GM12873 (cell line): ENCODE results near the gene TENT5C.

Source experiments
- CTCF ChIP-seq: IDR thresholded peaks from 2 replicates; pipeline ENCODE4 v1.5.1; 2012; ENCODE audit warnings: low read depth, mild to moderate bottlenecking, moderate library complexity, low read length, control low read depth; ENCODE audit not compliant: insufficient read depth; ENCODE audit errors: missing control alignments

Gene TENT5C

GRCh38 chr1:117580882-117581281, 25.0 kb upstream of the TENT5C start:
- no peak for TF ChIP-seq CTCF

GRCh38 chr1:117581391-117581943, 24.4 kb upstream of the TENT5C start:
- no peak for TF ChIP-seq CTCF

DNA sequence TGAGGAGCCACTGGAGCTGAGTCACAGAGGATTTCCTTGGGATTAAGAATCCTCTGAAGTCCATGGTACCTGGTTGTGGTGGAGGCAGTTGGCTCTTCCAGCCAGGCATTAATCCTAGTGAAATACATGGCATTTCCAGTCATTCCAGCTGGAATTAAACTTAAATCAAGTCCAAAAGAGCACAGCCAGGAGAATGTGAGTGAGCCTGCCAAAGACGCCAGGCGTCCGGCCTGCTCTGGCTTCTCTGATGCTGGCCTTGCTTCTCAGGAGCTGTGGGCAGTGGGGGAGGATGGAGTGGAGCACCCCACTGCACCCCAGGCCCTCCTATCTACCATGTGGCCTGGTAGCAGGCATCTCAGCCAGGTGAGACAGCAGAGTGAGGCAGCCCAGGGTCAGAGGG, 23.4 kb upstream of the TENT5C start:
- TF ChIP-seq CTCF, result no peak

DNA sequence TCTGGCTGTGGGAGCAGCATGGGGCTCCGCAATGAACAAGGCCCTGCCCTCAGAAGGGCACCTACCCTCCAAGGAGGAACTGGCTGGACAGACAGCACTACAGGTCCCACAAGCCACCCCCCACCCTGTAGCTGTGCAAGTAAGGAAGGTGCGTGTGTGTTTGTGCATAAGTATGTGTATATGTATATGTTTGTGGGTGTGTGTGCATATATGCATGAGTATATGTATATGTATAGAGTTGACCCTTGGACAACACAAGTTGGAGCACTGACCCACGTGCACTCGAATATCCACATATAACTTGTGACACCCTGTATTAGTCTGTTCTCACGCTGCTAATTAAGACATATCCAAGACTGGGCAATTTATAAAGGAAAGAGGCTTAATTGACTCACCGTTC, 22.6 kb upstream of the TENT5C start:
- TF ChIP-seq CTCF, result no peak

DNA sequence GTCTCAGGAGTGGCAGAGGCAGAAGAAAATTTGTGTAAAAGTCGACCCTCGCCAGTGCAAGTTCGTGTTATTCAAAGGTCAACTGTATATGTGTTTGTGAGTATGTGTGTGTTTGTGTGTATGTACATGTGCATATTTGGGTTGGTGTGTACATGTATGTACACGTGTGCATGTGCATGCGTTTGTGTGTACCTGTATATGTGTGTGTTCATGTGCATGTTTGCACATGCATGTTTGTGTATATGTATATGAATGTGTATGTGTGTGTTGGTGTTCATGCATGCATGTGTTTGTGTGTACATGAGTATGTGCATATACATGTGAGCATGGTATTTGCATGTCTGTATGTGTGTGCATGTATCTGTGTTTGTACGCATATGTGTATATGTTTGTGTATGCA, 21.7 kb upstream of the TENT5C start:
- TF ChIP-seq CTCF, result no peak

DNA sequence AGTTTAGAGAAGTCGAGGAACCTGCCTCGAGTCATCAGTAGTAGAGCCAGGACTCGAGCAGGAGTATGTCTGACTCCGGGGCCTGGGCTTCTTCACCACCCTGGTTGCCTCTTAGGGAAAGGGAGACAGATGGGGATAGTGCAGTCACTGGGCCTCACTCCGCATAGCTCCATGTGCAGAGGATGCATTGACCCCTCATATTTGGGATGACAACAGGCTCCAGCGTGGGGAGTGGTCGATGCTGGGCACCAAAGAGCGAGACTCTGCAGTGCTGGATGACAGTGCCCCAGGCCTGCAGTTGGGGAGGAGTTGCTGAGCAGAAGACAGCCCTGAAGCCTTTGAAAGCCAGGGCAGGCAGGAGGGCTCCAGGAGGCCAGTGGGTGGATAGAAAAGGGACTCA, 20.8 kb upstream of the TENT5C start:
- TF ChIP-seq CTCF, result no peak

DNA sequence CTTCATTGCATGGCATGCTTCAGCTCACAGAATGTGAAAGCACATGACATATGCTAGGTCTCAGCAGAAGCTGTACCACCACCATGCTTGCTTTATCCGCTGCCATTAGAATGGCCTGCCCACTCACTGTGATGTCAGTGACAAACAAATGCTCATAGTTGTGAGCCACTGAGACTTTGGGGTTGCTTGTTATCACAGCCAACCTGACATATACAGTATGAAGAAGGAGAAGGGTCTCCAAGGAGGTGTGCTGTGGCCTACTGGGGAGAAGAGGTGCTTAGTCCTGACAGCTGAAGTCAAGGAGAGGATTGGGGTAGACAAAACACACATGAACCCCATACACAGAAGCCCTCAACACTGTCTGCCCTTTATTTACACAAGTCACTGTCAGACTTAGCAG, 19.5 kb upstream of the TENT5C start:
- no peak for TF ChIP-seq CTCF
